Spleen (tissue), 7 donors: ENCODE data around the gene BZW1.

ENCODE experiments used
- CTCF ChIP-seq, 11 experiments: fragments of 200-600 bp in 7 of 11; fragments of 450-650 bp in 4 of 11; sonication (generic) in 4 of 11; IDR thresholded peaks in 8 of 11; conservative IDR thresholded peaks in 3 of 11; 1 replicate in 7 of 11; 2 replicates in 4 of 11; pipeline versions ENCODE4 v1.4.0 to v1.8.0; 2016 to 2021; ENCODE audit warnings: antibody characterized with exemption in 11 of 11, inconsistent platforms in 4 of 11, mild to moderate bottlenecking in 1 of 11
- POLR2A ChIP-seq, 3 donors: fragments of 450-650 bp; IDR thresholded peaks; one replicate each; pipeline ENCODE4 v1.5.1; 2017; ENCODE audit warnings: antibody characterized with exemption in 3 of 3, mild to moderate bottlenecking in 1 of 3
- POLR2AphosphoS5 ChIP-seq, 3 donors: sonication (generic); formaldehyde crosslinking; IDR thresholded peaks; one replicate each; pipeline ENCODE4 v1.5.1; 2017; ENCODE audit warnings: antibody characterized with exemption in 3 of 3
- donor health status: DM: no; HTN: no; CAD: no; lungs with moderate emphysema.
- donor health status: DM: no; HTN: no; CAD: no.
- donor health status: DM: no; HTN: no; CAD: no.

GRCh38 chr2:200814276-200814815 is 2.6 kb downstream of the BZW1 start:
- no peak for TF ChIP-seq CTCF (IDR thresholded peaks at IDR 0.05 in 8 of 11, conservative IDR thresholded peaks at IDR 0.05 in 3 of 11)
- TF ChIP-seq POLR2AphosphoS5 (IDR thresholded peaks at IDR 0.05): no peak
- TF ChIP-seq POLR2A (IDR thresholded peaks at IDR 0.05): no peak
